ENCODE results near the gene PUS1. TPM values are rescaled to one million over a fixed set of nuclear protein-coding genes. Genes with fewer than 3 reads are reported as not detected.

Gene PUS1
- total RNA-seq, 1 experiment from 2014 or later, result 117 TPM

DNA sequence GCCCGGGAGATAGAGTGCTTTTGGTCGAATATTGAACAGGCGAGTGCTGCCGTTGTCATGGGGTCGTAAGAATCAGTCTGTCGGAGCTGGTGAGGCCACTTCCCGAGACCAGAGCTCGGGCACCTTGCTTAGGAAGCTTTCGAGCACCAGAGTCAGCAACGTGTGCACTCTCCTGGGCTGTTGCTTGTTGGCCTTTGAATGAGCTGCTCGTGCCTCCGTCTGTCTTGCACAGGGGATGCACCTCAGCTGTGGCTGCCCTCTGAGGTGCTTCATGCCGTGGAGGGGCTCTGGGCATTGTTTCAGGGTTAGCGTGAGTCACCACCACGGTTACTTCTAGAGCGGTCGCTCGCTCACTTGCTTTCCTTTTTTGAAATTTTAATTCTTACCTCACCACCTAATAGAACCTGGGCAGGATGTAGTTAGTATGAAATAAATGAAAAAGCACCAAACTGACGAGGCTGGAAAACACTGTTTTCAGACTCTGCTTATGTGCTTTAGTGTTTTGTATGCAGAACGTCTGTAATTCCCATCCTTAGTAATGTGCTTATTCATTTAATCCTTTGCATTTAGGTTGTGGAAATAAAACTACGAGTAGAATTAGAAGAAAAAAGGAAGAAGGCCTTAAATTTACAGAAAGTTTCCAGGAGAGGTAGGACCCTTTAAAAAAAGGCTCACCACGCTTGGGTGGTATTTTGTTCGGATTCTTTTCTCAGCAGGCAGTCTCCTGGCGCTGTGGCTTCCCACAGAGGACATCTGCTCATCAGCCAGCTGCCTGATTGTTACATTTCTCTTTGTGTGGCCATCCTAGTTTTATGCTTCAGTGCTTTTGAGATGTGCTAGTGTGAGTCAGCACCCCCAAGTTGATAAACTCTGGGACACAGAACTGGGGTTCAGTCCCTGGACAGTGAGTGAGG is 61.2 kb downstream of the PUS1 start:
- H2BK12ac ChIP-seq (ENCODE audit: insufficient read length, low read depth, low read length), result no peak overlapping the region
- H3K23ac ChIP-seq (ENCODE audit: insufficient read length, low read depth, low read length), result no peak overlapping the region
- no peaks in the 10 kb centered on the region for H3K23me2 ChIP-seq (ENCODE audit: insufficient read length, low read depth, low read length, poor library complexity, severe bottlenecking)
- H2AK5ac ChIP-seq (ENCODE audit: insufficient read length, low read length), result no peak overlapping the region
- DNase-seq, result peak; percentile 76
- peaks cover 61 to 78% (median 67%) of the 10 kb centered on the region in 3 experiments for H3K36me3 Mint-ChIP-seq (ENCODE audit: insufficient read depth in 1 of 3, low read depth in 3 of 3)
- H3K27ac Mint-ChIP-seq, result peak overlapping the region; percentile 97 to 99 (median 97)
- H3K27ac ChIP-seq (ENCODE audit: insufficient read length, low read depth, low read length), result peak overlapping the region; percentile 48
- peaks cover 8% of the 10 kb centered on the region; the same call in 1 of the 2 replicates for H3K4me1 ChIP-seq (ENCODE audit: insufficient read depth, low read length)
- no peak overlapping the region for H3K4me2 ChIP-seq (ENCODE audit: insufficient read depth, insufficient read length, low read length)
- no peak overlapping the region for H4K8ac ChIP-seq (replicated peaks; ENCODE audit: insufficient read length, low read depth, low read length)
- no peak overlapping the region for H3T11ph ChIP-seq (ENCODE audit: low read length)
- no peaks in the 10 kb centered on the region for H3K9me3 Mint-ChIP-seq
- peak overlapping the region; percentile 67; the same call in 1 of the 2 replicates for H3K14ac ChIP-seq (ENCODE audit: insufficient read depth, low read length)
- WGBS (ENCODE audit: extremely low coverage, insufficient read length, low lambda C conversion rate), result no CpG with 5 or more reads among the region's 24 CpGs
- H2AFZ ChIP-seq (ENCODE audit: low read length), result no peak overlapping the region
- no peaks in the 10 kb centered on the region for H4K20me1 ChIP-seq (ENCODE audit: control insufficient read depth, insufficient read depth, insufficient read length)
- no peak overlapping the region for H4K91ac ChIP-seq (ENCODE audit: insufficient read length, low read depth, low read length)
- H3K9me3 ChIP-seq (ENCODE audit: control insufficient read depth, low read depth, low read length), result no peaks in the 10 kb centered on the region
- no peak overlapping the region for H2BK120ac ChIP-seq (ENCODE audit: low read depth, low read length, poor library complexity, severe bottlenecking)
- H3K79me2 ChIP-seq (ENCODE audit: insufficient read depth, low read length), result no peaks in the 10 kb centered on the region; the same call in 1 of the 2 replicates
- H3K56ac ChIP-seq (ENCODE audit: insufficient read length, low read depth, low read length), result no peak overlapping the region
- H3K4ac ChIP-seq (ENCODE audit: low read depth, low read length), result no peak overlapping the region
- no peaks in the 10 kb centered on the region for H3K27me3 ChIP-seq (ENCODE audit: insufficient read depth, low read length)
- H2BK20ac ChIP-seq (ENCODE audit: low read depth, low read length, poor library complexity, severe bottlenecking), result no peak overlapping the region
- no peaks in the 10 kb centered on the region for H3K27me3 Mint-ChIP-seq (ENCODE audit: low read depth)
- H3K79me1 ChIP-seq (ENCODE audit: insufficient read depth, low read depth, low read length, poor library complexity, severe bottlenecking), result peaks cover 3% of the 10 kb centered on the region
- H3K9ac ChIP-seq (ENCODE audit: extremely low read depth, insufficient read length, low read length), result no peak overlapping the region
- H3K4me3 Mint-ChIP-seq, result peak overlapping the region; percentile 42 to 66
- H2BK15ac ChIP-seq (ENCODE audit: low read depth, low read length), result no peak overlapping the region
- peak overlapping the region; percentile 44 for H3K18ac ChIP-seq (ENCODE audit: insufficient read length, low read depth, low read length)
- H2BK5ac ChIP-seq (ENCODE audit: insufficient read length, low read length), result no peak overlapping the region
- peaks cover 49 to 57% of the 10 kb centered on the region in 2 experiments for H3K4me1 Mint-ChIP-seq
- no peak overlapping the region for H4K5ac ChIP-seq (ENCODE audit: insufficient read length, low read depth, low read length)
- TF ChIP-seq, protein P1, sequence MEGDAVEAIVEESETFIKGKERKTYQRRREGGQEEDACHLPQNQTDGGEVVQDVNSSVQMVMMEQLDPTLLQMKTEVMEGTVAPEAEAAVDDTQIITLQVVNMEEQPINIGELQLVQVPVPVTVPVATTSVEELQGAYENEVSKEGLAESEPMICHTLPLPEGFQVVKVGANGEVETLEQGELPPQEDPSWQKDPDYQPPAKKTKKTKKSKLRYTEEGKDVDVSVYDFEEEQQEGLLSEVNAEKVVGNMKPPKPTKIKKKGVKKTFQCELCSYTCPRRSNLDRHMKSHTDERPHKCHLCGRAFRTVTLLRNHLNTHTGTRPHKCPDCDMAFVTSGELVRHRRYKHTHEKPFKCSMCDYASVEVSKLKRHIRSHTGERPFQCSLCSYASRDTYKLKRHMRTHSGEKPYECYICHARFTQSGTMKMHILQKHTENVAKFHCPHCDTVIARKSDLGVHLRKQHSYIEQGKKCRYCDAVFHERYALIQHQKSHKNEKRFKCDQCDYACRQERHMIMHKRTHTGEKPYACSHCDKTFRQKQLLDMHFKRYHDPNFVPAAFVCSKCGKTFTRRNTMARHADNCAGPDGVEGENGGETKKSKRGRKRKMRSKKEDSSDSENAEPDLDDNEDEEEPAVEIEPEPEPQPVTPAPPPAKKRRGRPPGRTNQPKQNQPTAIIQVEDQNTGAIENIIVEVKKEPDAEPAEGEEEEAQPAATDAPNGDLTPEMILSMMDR (conservative IDR thresholded peaks at IDR 0.05), result no peak

All from H9 (cell line).